Measurements from ENCODE around the gene RMI2.

DNA sequence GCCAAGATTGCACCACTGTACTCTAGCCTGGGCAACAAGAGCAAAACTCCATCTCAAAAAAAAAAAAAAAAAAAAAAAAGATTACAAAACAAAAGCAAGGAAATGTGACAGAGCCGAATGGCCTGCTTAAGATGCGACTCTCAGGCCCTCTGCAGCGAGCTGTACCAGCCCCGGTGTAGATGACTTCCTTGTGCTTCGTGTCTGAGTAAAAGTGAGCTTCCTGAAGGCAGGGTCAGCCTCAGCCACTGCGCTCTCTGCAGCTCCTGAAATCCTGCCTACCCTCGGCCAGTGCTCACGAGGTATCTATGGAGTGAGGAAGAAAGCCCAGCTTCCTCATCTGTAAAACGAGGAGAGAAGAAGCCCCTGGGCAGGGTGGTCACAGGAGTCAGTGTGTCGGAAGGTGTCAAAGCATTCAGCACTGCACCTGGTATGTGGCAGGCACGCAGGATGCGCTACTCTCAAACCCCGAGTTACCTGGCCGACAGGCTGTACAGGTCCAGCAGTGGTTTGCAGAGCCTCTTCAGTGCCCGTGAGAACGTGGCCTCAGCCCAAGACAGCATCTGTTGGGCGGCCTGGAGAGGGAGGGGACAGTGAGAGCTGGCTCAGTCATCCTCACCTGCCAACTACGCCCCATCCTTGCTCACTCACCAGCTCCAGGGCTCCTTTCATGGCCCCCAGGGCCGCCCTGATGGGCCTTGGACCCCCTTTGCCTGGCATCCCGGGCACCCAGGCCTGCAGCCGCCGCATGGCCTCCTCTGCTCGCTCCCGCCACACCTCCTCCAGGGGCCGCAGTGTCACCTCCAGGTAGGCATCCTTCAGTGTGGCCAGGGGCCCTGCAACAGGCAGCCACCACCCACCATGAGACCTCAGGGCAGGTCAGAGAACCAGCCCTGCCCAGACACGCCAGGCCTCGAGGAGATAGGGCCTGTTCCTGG lies 44.6 kb downstream of the RMI2 start:
- TF ChIP-seq POLR2A (IDR thresholded peaks at IDR 0.05; ENCODE audit: low read depth, low read length) (no peak), TAF1 (IDR thresholded peaks at IDR 0.05; ENCODE audit: borderline replicate concordance, low read depth, low read length) (no peak), POLR2AphosphoS5 (IDR thresholded peaks at IDR 0.05; ENCODE audit: low read depth, low read length) (no peak)

All from GM12892 (cell line).